ENCODE results near the gene PITPNC1.
A peak's percentile ranks its signal among the peaks of the same experiment; 100 is the strongest.
"Not testable (repeated sequence)": the region's sequence is repeated elsewhere in the genome, so short reads cannot be mapped to it uniquely, and the experiment has no call there.

Gene PITPNC1

GRCh38 chr17:67672592-67673335, 295.7 kb downstream of the PITPNC1 start:
- no peak for DNase-seq (ENCODE audit: low read depth in 4 of 4, low spot score in 1 of 4)

- no peak for DNase-seq (ENCODE audit: low read depth in 4 of 4, low spot score in 1 of 4)
These were observed 298.4 kb downstream of the PITPNC1 start for GRCh38 chr17:67675481-67675880.

- DNase-seq (ENCODE audit: low read depth in 4 of 4, low spot score in 1 of 4) = no peak
These were observed 299.2 kb downstream of the PITPNC1 start for GRCh38 chr17:67676305-67676704.

GRCh38 chr17:67678414-67678813, 301.3 kb downstream of the PITPNC1 start:
- DNase-seq (ENCODE audit: low read depth in 4 of 4, low spot score in 1 of 4) = no peak

- DNase-seq (ENCODE audit: low read depth in 4 of 4, low spot score in 1 of 4) = no peak
These were observed 302.1 kb downstream of the PITPNC1 start for GRCh38 chr17:67679225-67679624.

- DNase-seq (ENCODE audit: low read depth in 4 of 4, low spot score in 1 of 4) = no peak
These were observed 302.6 kb downstream of the PITPNC1 start for GRCh38 chr17:67679721-67680120.

GRCh38 chr17:67680445-67681224, 303.6 kb downstream of the PITPNC1 start:
- DNase-seq (ENCODE audit: low read depth in 4 of 4, low spot score in 1 of 4) = no peak

- no peak for DNase-seq (ENCODE audit: low read depth in 4 of 4, low spot score in 1 of 4)
These were observed 305.1 kb downstream of the PITPNC1 start for GRCh38 chr17:67682196-67682595.

- no peak for DNase-seq (ENCODE audit: low read depth in 4 of 4, low spot score in 1 of 4)
These were observed 308.3 kb downstream of the PITPNC1 start for GRCh38 chr17:67685351-67685750.

- DNase-seq (ENCODE audit: low read depth in 4 of 4, low spot score in 1 of 4) = no peak
These were observed 309.2 kb downstream of the PITPNC1 start for GRCh38 chr17:67686241-67686640.

GRCh38 chr17:67687511-67687910, 310.4 kb downstream of the PITPNC1 start:
- DNase-seq (ENCODE audit: low read depth in 4 of 4, low spot score in 1 of 4) = no peak

- DNase-seq (ENCODE audit: low read depth in 4 of 4, low spot score in 1 of 4) = peak in 3 of 4 experiments; percentile 13 to 24 (median 19)
These were observed 312.6 kb downstream of the PITPNC1 start for GRCh38 chr17:67689534-67690177.

- DNase-seq (ENCODE audit: low read depth in 4 of 4, low spot score in 1 of 4) = no peak
These were observed 316.7 kb downstream of the PITPNC1 start for GRCh38 chr17:67693811-67694210.

- no peak for DNase-seq (ENCODE audit: low read depth in 4 of 4, low spot score in 1 of 4)
These were observed 319.3 kb downstream of the PITPNC1 start for GRCh38 chr17:67696347-67696746.

- DNase-seq (ENCODE audit: low read depth in 4 of 4, low spot score in 1 of 4) = no peak
These were observed 319.9 kb downstream of the PITPNC1 start for GRCh38 chr17:67696853-67697498.

GRCh38 chr17:67700037-67700724, 323.1 kb downstream of the PITPNC1 start:
- DNase-seq (ENCODE audit: low read depth in 4 of 4, low spot score in 1 of 4) = no peak

- no peak for DNase-seq (ENCODE audit: low read depth in 4 of 4, low spot score in 1 of 4)
These were observed 323.6 kb downstream of the PITPNC1 start for GRCh38 chr17:67700725-67701119.

- DNase-seq (ENCODE audit: low read depth in 4 of 4, low spot score in 1 of 4) = not testable (repeated sequence)
These were observed 325.8 kb downstream of the PITPNC1 start for GRCh38 chr17:67702861-67703260.

- DNase-seq (ENCODE audit: low read depth in 4 of 4, low spot score in 1 of 4) = no peak
These were observed 330.4 kb downstream of the PITPNC1 start for GRCh38 chr17:67707442-67707841.

GRCh38 chr17:67708378-67708777, 331.3 kb downstream of the PITPNC1 start:
- no peak for DNase-seq (ENCODE audit: low read depth in 4 of 4, low spot score in 1 of 4)

GRCh38 chr17:67711916-67712315, 334.8 kb downstream of the PITPNC1 start:
- DNase-seq (ENCODE audit: low read depth in 4 of 4, low spot score in 1 of 4) = no peak
